HG02588 (cell line): ENCODE results near the gene IMP4.

Experiments used
- ATAC-seq: cut with Tn5 transposase; IDR thresholded peaks from one replicate; pipeline ENCODE4 v1.9.1; 2021; ENCODE audit warnings: mild to moderate bottlenecking, moderate library complexity; ENCODE audit not compliant: unreplicated experiment

Gene IMP4

DNA sequence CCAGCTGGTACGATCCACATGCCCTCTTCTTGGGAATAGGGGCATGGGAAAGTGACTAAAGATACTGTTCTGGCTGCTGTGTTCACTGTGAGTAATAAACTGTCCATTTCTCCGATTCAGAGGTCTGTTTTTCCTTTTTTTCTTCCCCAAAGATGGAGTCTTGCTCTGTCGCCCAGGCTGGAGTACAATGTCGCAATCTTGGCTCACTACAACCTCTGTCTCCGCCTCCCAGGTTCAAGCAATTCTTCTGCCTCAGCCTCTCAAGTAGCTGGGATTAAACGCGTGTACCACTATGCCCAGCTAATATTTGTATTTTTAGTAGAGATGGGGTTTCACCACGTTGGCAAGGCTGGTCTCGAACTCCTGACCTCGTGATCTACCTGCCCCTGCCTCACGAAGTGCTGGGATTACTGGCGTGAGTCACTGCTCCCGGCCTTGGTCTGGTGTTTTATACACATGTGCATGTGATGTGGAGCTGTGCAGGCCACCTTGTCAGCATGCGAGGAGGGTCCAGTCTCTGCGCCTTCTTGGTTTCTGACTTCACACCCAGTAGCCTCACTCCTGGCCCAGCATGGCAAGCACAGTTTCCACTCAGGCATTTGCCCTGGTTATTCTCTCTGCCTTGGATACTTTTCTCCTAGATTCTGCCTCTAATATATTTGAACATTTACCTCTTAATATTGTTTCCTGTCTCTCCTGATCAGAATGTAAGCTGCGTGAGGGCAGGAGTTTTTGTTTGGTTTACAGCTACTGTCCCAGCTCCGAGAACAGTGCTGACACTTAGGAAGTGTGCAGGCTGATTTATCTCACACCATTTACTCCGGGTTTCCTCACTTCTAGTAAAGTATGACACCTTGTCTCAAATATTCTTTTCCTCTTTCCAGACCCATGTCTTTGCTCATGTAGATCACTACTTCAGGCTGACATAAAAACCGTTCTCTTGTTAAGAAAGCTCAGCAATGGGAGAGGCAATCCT lies 32.9 kb downstream of the IMP4 start:
- ATAC-seq, result no peak

DNA sequence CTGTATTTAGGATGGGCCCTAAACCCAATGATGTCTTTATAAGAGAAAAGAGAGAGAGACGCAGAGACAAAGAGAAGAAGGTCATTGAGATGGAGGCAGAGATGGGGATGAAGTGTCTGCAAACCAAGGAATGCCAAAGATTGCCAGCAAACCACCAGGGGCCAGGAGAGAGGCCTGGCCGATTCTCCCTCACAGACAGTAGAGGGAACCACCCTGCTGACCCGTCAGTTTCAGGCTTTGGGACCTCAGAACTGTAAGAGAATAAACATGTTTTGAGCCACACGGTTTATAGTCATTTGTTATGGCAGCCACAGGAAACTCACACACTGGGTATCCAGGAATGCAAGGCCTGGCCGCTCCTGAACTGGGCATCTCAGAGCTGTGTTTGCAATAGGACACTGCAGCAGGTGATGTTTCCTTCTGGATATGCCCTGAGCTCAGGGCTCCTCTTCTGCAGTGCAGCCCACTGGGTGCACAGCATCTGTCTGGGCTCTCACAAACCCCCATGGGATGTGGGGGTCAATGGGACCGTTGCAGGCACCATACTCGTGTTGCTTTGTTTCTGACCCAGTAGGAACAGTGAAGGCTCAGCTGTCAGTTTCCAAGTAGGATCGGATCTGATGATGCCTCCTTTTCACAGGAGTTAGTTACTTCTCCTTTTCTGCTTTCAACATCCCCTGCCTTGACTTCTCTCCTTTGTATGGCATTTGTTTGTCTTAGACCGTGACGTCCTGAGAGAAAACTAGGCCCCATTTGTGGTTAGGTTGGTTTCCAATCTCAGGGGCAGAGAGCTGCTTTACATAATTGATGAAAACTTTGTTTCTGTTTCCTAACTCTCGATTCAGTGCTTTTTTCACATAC lies 34.0 kb downstream of the IMP4 start:
- ATAC-seq, result peak; percentile 56

DNA sequence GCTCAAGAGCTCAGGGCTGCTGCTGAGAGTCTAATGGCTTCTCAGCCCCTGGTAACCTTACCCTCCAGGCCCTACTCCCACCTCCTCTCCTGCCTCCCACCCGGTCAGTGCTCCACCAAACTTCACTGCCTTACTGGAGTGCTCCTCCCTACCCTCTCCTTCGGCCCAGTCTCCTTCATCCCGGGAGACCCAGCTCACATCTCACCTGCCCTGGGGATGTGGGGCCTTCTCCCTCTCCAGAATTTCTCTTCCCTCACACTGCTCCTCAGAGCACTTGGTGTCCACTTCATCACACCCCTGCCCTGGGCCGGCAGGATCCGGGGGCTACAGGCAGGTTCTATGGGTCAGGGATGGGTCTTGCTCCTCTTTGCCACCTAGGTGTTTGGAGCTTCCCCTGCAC lies 34.8 kb downstream of the IMP4 start:
- ATAC-seq, result no peak

DNA sequence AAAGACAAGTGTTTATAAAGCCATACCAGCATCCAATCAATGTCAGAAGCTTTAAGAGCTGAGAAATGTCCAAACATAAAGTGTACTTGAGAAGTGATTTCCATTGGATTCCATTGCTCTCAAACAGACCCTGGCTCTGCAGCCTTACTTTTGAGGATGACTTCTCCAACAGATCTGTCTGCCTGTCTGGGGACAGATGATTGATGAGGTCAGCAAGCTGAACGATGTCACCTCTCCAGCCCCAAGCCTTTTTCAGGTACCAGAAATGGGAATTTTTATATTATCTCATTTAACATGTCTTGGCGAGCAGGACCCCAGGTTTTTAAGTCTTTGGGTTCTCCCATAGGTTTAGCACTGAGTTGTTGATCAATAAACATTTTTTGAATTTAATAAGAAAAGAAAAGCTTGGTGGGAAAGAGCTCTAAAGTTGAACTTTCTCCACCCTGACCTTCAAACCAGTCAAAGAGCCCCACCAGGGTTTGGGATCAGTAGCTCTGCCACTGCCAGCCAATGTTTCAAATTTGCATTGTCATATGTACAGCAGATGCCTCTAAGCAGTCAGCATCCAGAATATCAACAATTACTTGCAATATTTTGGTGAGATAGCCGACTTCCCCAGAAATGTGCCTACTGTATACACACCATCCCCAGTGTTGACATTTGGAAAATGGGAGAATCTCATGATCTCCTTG lies 35.7 kb downstream of the IMP4 start:
- no peak for ATAC-seq

DNA sequence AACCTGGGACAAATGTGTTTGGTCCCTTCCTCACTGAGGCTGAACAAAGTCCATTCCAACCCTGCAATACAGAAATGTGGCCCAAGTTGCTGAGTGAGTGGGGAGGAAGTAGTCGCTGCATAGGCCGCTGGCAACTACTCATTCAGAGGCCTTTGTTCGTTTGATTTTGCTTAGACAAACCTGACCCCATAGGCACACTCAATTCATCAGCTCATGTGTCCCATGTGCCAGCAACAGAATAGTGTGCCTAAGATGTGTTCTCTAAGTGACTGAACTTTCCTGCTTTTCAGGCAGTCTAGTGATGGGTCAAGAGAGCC lies 36.2 kb downstream of the IMP4 start:
- no peak for ATAC-seq

DNA sequence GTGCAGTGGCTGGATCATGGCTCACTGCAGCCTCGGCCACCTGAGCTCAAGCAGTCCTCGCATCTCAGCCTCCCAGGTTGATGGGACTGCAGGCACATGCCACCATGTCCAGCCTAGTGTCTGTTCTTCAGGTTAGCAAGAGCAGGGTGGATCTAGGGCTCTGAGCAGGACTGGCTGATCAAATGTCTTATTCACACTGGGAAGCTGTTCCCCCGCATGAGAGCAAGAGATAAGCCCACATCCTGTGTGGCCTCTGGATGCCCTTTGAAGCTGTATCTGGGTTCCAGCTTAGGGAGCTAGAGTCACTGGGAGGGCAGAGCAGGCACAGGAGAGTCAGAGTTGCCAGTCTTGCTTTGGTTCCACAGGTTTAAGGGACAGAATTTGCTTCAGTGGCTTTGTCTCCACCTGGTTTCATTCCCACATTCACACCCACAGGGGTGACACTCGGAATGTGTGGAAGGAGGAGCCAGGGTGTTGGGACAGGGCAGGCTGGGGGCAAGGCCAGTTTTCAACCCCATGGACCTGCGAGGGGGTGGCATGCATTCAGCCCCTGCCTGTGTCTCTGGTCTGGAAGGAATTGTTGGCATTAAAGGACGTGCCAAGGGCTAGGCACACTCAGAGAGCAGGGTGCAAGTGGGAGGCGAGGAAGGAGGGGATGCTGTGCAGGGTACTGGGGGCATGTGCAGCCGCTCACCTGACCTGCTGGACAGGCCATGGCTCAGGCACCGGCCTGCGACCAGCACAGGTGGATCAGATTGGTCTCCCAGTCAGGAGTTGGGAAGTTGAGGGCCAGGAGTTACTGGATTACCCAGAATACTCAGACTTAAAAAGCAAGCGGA lies 37.6 kb downstream of the IMP4 start:
- no peak for ATAC-seq

DNA sequence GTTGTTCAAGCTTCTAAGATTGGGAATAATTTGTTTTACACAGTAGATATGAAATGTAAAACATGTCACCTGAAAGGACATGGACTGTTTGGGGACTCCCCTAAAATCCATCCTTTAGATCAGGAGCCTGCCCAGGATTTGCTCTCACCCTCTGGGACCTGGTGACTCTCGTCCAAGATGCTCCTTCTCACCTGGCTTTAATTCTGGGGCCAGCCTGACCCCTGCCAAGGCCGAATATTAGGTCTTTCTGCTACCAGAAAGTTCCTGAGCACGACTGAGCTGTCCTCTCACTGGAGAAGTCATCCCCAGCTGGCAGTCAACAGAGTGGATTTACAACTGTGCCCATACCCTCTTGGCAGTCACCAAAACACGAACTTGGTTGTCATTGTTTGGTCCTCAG lies 38.4 kb downstream of the IMP4 start:
- ATAC-seq, result no peak

DNA sequence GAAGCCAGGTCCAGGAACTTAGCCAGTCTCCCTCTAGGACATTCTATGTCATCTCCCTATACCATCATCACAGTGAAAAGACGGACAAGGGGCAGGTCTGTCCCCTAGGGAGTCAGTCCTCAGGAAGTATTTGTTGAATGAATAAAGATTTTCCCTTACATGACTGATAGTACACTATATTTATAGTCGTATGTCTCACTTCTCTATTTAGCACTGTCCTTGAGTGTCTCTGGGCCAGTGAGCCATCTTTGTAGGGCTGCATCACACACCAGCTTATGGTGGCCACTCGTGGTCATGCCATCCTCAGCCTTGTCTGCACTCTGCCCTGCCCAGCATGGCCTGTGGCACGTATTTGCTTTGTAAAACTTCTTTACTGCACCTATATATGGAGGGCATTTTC lies 38.9 kb downstream of the IMP4 start:
- ATAC-seq, result no peak

DNA sequence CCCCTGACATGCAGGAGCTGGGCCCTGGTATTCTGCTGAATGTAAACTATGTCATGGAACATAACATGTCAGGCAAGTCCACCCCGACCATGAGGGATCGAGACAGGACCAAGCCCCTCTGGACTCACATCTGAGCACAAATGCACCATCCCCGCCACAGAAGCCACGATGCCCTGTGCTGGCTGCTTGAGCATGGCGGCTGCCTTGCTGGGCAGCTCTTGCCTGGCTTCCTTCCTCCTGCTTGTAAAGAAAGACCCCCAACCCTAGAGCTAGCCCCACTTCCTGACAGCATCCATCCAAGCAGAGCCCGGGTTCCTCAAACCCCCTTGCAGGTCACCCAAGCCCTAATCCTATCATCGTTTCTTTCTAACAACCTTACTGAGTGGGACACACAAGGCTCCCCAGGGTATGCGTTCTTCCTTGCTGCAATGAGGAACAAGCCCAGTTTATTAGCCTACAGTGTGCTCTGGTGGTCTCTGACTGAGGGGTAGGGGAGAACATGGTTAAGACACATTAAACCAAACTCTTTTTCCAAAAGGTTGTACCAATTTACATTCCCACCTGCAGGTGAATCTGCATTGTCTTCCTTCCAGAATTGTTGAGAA lies 39.7 kb downstream of the IMP4 start:
- ATAC-seq, result no peak

DNA sequence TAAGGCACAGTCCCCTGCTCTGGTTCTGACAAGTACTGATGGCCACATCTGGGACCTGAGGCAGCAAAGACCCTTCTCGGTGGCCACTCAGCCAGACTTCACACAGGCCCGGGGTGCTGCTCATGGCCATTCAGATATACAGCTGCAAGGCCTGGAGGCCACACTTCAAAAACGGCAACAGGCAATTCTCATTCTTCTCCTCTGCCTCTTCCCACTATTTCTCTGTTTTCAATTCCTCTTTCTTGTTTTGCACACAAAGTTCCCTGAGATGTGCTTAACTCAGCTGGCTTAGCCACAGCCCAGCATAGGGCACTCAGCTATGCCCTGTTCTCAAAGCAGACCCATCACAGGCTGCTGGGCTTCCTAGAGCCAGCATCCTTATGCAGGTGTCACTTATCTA lies 43.0 kb downstream of the IMP4 start:
- ATAC-seq, result peak; percentile 58

DNA sequence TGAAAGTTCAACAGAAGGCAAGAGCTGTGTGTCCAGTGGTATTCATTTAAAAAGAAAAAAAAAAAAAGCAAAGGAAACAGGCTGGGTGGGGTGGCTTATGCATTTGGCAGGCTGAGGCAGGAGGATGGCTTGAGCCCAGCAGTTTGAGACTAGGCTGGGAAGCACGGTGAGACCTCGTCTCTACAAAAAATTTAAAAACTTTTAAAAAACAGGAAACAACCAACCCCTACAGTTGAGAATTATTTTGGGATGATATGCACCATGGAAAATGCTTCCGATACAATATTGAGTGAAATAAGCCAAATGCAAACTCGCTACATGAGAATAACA lies 44.3 kb downstream of the IMP4 start:
- no peak for ATAC-seq

DNA sequence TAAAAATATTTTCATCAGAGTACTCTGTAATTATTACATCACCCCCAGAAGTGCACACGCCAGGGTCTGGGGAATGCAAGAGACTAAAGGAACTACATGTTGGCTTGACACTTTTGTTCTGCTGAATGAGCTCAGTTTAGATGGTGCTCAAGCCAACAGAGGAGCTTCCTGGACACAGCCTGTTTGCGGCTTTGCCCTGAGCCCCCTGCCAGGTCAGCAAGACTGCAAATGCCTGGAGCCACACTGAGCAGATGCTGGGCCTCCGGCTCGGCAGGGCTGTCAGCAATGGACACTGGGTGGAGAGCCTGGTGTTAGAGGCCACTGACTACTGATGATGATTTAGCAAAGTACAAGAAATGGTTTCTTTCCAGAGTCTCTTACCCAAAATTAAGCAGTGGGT lies 45.1 kb downstream of the IMP4 start:
- ATAC-seq, result no peak

DNA sequence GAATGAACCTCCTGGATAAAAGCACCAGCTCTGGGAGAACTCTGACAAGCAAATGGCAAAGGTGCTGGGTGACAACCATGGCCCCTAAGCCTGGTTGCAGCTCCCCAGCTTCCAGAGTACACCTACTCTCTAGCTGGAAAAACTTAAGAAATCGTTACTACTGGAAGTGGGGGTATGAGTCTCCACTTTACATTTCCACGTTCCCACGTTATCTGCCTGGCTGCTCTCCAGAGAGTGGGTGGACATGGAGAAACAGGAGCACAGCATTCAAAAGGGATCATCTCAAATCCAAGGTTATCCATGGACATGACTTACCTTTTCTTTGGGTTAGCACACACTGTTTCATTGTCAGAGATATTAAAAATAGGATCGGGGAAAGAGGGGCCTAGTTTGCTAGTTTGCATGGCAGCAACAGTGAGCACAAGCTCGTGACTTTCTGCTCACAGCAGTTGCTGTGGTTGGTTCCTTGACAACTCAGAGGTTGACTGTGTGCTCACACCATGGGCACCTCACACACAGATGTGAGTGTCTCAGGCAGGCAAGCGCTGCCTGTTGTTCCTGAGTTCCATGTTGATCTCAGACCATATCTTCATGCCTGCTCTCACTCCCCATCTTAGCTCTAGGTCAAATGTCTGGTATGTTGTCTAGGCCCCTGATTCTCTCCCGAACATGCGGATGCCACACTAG lies 45.7 kb downstream of the IMP4 start:
- ATAC-seq, result no peak

DNA sequence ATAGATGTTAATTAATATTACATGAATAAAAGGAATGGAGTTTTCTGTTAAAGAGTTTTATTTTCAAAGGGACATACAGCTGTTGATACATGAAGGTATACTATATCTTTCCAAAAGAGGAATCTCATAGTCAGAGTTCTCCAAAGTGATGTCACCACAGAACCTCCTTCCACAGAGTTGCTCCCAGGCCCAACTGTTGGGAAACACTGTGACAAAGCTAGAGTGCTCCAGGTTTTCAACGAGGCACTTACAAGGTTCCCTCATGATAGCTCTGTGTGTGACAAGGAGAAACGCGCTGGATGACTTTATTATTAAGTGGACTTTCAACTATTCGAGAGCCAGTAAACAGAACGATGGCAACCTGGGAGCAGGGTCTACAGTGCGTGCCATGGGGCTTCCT lies 46.7 kb downstream of the IMP4 start:
- no peak for ATAC-seq

DNA sequence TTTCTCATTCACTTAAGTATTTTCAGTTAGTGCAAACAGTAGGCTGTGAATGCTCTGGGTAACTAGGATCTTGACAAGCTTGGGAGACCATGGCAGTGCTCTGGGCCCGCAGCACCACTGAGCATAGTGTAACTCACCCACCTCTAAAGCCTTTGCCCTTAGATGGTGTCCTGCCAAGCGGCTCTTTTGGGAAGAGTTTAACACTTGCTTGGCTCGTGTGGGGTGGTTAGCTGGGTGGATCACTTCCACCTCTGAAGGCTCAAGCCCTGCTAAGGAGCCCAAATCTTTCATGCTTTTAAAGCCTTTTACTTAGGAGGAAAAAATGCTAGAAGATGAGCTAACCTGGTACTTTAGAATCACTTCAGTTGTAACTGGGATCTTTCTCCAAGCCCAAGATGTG lies 47.1 kb downstream of the IMP4 start:
- ATAC-seq, result no peak

DNA sequence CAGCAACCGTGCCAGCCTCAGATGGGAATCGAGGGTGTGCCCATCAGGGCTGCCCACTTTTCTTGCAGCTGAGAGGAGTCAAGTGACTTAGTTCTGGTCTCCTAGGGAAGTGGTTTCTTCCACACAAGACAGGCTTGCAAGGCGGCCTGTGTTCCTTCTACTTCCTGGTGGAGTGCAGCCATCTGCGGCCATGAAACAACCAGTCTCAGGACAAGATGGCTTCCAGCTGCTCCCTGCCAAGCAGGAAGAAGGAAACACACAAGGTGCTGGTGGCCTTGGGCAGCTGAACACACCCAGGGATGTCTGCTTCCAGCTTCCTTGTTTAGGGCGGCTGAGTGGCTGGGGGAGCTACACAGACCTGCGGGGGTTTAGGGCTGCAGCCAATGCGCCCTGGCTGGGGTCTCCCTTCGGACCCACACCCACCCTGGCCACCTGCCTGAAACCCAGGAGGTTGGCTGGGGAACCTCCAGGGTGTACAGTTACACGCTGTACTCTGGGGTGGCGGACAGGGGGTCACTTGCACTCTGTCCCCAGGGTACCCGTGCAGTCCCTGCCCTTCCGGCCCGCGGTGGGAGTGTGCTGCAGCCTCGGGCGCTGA lies 47.9 kb downstream of the IMP4 start:
- peak; percentile 16 for ATAC-seq

DNA sequence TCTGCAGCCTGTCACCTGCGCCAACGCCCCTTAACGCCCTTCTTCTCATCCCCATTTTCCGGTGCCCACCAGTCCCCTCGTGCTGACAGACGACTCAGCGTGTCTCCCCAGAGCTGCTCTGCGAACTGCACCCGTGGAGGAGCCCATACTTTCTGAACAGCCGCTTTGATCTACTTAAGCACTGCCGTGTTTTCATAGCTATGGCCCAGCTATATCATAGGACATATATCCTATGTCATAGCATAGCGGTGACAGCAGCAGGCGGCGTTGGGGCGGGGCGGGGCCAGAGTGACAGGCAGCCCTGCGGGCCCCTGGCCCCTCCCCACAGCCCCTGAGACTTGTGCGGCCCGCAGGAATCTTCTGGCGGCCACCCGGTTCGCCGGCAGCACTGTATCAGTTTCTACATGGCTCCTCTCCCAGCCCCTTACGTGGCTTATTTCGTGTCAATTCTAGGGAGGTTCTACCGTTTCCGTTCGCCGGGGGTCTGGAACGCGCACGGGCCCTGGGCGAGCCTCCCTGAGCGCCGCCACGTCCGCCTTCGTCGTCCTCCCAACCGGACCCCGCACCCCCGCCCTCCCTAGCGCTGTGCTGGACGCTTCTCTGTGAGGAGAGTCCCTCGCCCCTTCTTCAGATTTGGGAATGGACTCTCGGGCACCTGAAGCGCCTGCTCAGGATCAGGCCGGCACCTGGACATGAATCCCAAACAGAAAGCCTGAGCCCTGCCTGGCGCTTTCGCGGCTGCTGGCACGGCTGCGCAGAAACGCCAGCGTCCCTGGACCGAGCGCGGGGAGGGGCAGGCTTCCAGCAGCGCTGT lies 48.6 kb downstream of the IMP4 start:
- peak; percentile 94 for ATAC-seq

DNA sequence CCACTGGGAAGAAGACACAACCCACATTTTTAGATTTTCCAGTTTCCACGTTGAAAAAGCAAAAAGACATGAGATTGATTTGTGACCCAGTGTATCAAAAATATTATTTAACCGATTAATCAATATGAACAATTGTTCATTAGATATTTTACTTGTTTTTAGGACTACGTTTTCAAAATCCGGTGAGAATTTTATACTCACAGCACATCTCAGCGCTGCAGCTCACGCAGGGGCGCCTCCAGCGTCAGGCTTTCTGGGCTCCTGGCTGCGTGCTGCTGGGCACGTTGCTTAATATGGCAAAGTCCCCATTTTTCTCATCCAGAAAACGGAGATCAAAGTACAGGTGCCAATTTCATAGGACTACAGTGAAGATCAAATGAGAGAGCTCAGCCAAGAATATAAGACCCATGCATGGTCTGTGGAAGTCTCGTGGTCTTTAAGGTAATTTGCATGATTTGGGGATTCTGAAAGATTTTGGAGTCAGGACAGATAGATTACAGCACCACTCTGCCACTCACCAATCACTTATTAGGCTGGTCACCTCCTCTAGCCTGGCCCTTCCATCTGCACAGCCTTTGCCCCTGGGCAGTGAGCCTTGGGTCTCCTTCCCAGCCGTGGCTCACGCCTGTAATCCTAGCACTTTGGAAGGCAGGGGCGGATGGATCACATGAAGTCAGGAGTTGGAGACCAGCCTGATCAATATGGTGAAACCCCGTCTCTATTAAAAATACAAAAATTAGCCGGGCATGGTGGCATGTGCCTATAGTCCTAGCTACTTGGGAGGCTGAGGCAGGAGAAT lies 49.4 kb downstream of the IMP4 start:
- ATAC-seq, result no peak
